ENCODE data around the gene DHH. TPM values are rescaled to one million over a fixed set of nuclear protein-coding genes. Genes with fewer than 3 reads are reported as not detected.

Gene DHH
- total and polyA plus RNA-seq, 10 of the 15 experiments (the other 5 are each of a cell fraction or from before 2014, with no cell fraction given): 0.01 TPM; not detected in 9

DNA sequence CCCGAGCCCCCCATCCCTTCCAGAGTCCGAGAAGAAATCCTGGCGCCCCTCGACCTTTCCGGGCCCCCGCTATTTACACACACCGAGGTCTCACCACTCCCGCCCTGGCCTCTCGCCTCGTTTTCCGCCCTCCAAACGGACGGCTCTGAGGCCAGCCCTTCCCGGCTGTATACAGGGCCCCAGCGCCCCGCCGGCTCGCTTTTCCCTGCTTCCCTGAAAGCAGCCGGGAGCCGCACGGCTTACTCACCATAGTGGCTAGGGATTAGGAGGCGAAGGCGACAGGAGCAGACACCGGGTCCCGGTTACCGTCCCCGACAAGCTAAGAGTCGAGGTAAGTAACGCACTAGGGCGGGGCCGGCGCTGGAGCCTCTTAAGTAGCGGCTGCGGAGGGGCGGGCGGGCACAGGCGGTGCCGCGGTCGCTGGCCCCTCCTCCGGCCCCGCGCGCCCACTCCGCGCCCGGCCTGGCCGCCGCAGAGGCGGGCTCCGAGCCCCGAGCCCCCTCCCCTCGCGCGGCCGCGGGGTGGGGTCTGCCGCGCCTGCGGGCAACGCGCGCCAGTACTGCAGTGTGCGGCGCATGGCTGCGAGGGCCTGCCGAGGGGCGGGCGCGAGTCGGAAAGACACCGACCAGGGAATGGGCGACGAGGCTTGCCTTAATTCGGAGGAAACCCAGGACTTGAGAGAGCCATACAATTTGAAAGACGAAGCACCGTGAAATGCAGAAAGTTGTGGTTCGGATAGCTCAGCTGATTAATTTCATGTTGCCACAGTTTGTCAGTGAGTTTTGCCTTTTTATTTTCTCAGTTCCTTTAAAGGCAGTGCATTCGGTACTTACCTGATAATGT lies 36.7 kb upstream of the DHH start, which contains the start of gene TUBA1B (continued):
- TF ChIP-seq, protein P1, sequence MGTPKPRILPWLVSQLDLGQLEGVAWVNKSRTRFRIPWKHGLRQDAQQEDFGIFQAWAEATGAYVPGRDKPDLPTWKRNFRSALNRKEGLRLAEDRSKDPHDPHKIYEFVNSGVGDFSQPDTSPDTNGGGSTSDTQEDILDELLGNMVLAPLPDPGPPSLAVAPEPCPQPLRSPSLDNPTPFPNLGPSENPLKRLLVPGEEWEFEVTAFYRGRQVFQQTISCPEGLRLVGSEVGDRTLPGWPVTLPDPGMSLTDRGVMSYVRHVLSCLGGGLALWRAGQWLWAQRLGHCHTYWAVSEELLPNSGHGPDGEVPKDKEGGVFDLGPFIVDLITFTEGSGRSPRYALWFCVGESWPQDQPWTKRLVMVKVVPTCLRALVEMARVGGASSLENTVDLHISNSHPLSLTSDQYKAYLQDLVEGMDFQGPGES (IDR thresholded peaks at IDR 0.05): no peak
- TF ChIP-seq HCFC1 (IDR thresholded peaks at IDR 0.05; ENCODE audit: low read length): no peak
- TF ChIP-seq SMC3 (IDR thresholded peaks at IDR 0.05; ENCODE audit: borderline replicate concordance, low read length): no peak
- no peak for TF ChIP-seq EZH2 (IDR thresholded peaks at IDR 0.05; ENCODE audit: borderline replicate concordance, control insufficient read depth, low read depth, low read length)
- TF ChIP-seq CREM (IDR thresholded peaks at IDR 0.05; ENCODE audit: low read depth): peak; percentile 43
- TF ChIP-seq ZNF622 (IDR thresholded peaks at IDR 0.05): no peak
- no peak for TF ChIP-seq ATF2 (IDR thresholded peaks at IDR 0.05; ENCODE audit: low read length)
- 0 out of 4 replicates have a peak, but pooled peaks of 1 of the 2 experiments have one; percentile 8 for TF ChIP-seq SRF (IDR thresholded peaks at IDR 0.05; ENCODE audit: low read depth in 2 of 2, low read length in 2 of 2)
- peak; percentile 92 for TF ChIP-seq CBFB (IDR thresholded peaks at IDR 0.05; ENCODE audit: low read depth)
- no peak for TF ChIP-seq ZZZ3 (IDR thresholded peaks at IDR 0.05; ENCODE audit: control insufficient read depth, insufficient read length, low read depth)
- TF ChIP-seq MEF2A (IDR thresholded peaks at IDR 0.05; ENCODE audit: insufficient read depth, low read depth, low read length): no peak
- TF ChIP-seq CBX3 (IDR thresholded peaks at IDR 0.05; ENCODE audit: borderline replicate concordance, low read depth): no peak
- no peak for TF ChIP-seq RFX5 (IDR thresholded peaks at IDR 0.05; ENCODE audit: low read depth, low read length)
- TF ChIP-seq STAT3 (IDR thresholded peaks at IDR 0.05; ENCODE audit: low read depth, low read length): no peak
- 0 out of 2 replicates have a peak, but pooled peaks have one; percentile 32 for TF ChIP-seq MTA3 (IDR thresholded peaks at IDR 0.05; ENCODE audit: borderline replicate concordance, low read length)
- TF ChIP-seq TCF12 (IDR thresholded peaks at IDR 0.05; ENCODE audit: low read depth, low read length): peak; percentile 74; the same call in 1 of the 2 replicates
- no peak for TF ChIP-seq FOS (IDR thresholded peaks at IDR 0.05; ENCODE audit: borderline replicate concordance, extremely low read depth, insufficient read length)
- TF ChIP-seq NRF1 (conservative IDR thresholded peaks at IDR 0.05; ENCODE audit: low read depth, low read length): 0 out of 2 replicates have a peak, but pooled peaks have one; percentile 25
- TF ChIP-seq SMARCA5 (IDR thresholded peaks at IDR 0.05): peak; percentile 29; the same call in 1 of the 2 replicates
- TF ChIP-seq, protein P2, sequence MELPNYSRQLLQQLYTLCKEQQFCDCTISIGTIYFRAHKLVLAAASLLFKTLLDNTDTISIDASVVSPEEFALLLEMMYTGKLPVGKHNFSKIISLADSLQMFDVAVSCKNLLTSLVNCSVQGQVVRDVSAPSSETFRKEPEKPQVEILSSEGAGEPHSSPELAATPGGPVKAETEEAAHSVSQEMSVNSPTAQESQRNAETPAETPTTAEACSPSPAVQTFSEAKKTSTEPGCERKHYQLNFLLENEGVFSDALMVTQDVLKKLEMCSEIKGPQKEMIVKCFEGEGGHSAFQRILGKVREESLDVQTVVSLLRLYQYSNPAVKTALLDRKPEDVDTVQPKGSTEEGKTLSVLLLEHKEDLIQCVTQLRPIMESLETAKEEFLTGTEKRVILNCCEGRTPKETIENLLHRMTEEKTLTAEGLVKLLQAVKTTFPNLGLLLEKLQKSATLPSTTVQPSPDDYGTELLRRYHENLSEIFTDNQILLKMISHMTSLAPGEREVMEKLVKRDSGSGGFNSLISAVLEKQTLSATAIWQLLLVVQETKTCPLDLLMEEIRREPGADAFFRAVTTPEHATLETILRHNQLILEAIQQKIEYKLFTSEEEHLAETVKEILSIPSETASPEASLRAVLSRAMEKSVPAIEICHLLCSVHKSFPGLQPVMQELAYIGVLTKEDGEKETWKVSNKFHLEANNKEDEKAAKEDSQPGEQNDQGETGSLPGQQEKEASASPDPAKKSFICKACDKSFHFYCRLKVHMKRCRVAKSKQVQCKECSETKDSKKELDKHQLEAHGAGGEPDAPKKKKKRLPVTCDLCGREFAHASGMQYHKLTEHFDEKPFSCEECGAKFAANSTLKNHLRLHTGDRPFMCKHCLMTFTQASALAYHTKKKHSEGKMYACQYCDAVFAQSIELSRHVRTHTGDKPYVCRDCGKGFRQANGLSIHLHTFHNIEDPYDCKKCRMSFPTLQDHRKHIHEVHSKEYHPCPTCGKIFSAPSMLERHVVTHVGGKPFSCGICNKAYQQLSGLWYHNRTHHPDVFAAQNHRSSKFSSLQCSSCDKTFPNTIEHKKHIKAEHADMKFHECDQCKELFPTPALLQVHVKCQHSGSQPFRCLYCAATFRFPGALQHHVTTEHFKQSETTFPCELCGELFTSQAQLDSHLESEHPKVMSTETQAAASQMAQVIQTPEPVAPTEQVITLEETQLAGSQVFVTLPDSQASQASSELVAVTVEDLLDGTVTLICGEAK (IDR thresholded peaks at IDR 0.05; ENCODE audit: borderline replicate concordance): no peak
- no peak for TF ChIP-seq BCL11A (IDR thresholded peaks at IDR 0.05; ENCODE audit: low read depth, low read length)
- no peak for TF ChIP-seq NFXL1 (IDR thresholded peaks at IDR 0.05; ENCODE audit: borderline replicate concordance)
- TF ChIP-seq EP300 (IDR thresholded peaks at IDR 0.05; ENCODE audit: borderline replicate concordance in 1 of 2, control insufficient read depth in 1 of 2, low read depth in 2 of 2, low read length in 2 of 2): no peak
- peak; percentile 36; the same call in 1 of the 2 replicates for TF ChIP-seq ZNF207 (IDR thresholded peaks at IDR 0.05; ENCODE audit: borderline replicate concordance)
- TF ChIP-seq EED (IDR thresholded peaks at IDR 0.05; ENCODE audit: low read depth): 0 out of 2 replicates have a peak, but pooled peaks have one; percentile 20
